Activated CD8-positive, alpha-beta memory T cell treated with anti-CD3 and anti-CD28 coated beads for 48 hours (primary cell): ENCODE data around the gene ASPA.
"Not testable (repeated sequence)": the region's sequence is repeated elsewhere in the genome, so short reads cannot be mapped to it uniquely, and the experiment has no call there.

Experiments used
- DNase-seq, 3 experiments: peaks; one replicate each; pipeline ENCODE4 v3.0.0-alpha.2; 2020; ENCODE audit warnings: low read depth in 2 of 3, low spot score in 2 of 3

Gene ASPA

DNA sequence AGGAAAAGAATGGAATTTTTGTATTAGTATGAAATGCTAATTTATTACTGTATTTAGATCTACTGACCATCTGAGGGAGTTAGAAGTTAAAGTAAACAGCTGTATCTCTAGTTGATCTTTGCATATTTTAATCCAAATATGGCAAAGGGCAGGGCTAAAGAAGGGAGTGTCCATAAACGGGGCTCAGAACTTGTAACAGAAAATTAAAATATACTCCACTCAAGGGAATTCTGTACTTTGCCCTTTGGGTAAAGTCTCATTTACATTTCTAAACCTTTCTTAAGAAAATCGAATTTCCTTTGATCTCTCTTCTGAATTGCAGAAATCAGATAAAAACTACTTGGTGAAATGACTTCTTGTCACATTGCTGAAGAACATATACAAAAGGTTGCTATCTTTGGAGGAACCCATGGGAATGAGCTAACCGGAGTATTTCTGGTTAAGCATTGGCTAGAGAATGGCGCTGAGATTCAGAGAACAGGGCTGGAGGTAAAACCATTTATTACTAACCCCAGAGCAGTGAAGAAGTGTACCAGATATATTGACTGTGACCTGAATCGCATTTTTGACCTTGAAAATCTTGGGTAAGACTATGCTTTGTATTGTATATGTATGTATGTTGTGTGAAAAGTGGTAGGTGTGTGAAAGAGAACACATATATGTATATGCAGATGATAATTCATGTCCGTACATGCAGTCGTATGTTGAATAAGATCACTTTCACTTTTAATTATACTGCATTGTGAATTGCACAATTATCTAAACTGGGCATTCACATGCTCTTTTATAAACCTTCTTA is at the start of gene ASPA:
Gene ASPA (plus strand): TSS at position 186 of the 799 bp plus-strand sequence. CDS start 163 bp downstream, at position 349.
- DNase-seq = no peak

DNA sequence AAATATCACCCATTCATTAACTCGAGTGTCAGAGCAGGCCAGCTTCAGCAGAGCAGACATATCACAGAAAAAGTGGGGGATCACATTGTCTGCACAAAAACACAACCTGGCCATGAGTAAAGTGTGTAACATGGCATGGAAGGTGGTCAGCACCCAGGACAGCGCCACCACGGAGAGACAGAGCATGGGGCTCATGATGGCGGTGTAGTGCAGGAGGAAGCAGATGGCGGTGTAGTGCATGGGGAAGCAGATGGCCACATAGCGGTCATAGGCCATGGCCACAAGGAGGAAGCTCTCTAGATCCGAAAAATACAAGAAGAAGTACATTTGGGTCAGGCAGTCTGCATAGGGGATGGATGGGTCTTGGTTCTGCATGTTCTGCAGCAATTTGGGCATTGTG is 42.6 kb upstream of the ASPA start:
- not testable (repeated sequence) for DNase-seq

DNA sequence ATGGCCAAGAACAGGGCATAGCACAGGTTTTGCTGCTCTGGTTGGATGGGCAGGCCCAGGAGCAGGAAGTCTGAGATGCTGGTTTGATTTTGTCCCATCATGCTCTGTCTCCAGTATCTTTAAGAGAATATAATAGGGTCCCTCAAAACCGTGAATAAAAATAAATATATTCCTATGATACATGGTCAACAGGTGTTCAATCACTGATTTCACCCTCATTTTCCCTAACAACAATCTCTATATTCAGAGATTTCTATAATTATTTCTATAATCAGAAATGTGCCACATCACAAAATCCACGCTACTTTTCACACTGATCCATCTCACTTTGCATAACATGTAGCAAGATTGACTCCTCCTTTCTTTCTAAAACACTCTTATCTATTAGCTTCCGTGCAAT is 42.1 kb upstream of the ASPA start, which contains the start of gene OR1E2:
Gene OR1E2 (minus strand): TSS at position 101 of the 400 bp plus-strand sequence. CDS start 0 bp downstream, at position 101.
- no peak for DNase-seq

DNA sequence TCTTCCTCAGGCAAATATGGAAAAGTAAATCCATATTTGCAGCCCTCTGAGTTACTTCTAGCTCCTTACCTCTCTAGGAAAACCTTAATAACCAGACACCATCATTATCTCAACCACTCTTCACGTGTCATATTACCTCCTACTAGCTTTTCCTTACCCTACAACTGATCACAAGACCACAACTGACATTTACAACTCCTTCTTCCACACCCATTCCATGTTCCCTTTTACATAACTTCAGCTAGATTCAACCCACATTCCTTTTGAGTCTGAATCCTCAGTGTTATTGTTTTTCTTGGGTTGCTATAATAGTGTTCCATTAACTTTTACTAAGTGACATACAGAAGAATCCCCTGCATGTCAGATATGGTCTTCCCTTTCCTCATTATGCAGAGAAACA is 37.4 kb upstream of the ASPA start:
- no peak for DNase-seq

DNA sequence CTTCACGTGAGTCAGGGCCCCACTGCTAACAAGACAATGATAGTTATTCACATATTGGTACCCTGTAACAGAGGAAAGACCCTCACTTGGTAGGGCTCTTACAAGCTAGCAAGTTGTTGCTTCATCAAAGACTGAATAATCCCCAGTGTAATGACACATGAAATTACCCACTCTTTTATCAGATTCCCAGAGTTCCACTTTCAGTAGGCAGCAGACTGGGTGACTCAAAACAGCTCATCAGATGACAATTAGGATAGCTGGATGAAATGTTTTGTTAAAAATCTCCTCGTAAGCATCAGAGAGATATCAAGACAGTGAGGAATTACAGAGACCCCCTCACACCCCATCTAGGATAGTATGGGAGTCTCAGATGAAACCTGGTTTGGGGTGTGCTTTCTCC is 35.3 kb upstream of the ASPA start:
- no peak for DNase-seq

DNA sequence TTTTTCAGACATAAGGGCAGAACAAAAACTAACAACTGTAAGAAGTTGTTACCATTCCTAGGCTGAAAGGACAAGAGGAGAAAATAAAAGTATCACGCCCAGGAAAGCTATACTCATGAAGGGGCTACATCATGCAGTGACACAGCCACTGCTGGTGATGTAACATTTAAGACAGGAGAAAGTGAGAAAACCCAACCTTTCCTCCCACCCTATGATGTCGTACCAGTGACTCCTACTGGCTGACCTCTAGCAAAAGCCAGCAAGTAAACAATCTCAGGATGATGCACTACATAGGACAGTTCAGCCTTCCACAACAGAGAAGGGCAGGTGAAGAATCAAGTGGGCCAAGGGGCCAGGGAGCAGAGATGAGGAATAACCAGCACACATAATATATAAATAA is 28.2 kb upstream of the ASPA start:
- DNase-seq = no peak

DNA sequence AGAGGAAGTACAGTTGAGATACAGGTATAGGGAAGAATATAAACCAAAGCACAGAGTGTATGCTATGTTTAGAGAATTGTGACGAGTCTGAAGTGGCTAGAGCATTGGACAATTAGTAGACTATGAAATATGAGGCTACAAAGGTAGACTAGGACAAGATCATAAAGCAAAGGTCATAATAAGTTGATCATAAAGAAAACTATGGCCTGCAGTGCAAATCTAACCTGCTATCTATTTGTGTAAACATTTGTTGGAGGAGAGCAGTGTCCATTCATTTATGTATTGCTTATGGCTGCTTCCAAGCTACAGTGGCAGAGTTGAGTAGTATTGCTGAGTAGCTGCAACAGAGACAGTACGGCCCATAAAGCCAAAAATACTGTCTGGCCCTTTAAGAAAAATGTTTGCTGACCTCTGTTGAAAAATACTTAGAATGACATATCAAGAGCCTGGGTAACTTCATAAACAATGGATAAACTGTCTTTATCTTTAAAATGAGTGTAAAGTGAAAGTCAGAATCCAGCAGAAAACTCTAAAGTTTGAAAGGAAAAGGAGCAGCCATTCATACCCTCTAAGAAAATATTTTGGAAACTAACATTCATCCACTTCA is 27.6 kb upstream of the ASPA start:
- no peak for DNase-seq

DNA sequence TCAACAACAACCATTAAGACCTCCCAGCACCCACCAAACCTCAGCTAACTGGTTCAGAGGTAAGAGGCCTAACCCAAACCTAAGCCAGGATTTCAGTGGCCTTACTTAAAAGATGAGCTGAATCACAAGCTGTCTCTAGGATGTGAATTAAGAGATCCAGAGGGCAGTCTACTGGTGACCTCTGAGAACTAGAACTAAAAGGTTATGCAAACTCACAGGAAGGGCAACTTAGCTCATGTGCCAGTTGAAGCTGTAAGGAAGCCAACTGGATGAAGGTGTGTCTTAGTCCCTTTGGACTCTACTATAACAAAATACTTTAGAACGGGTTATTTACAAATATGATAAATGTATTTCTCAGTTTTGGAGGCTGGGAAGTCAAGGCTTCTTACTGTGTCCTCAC is 9.4 kb upstream of the ASPA start:
- not testable (repeated sequence) for DNase-seq

DNA sequence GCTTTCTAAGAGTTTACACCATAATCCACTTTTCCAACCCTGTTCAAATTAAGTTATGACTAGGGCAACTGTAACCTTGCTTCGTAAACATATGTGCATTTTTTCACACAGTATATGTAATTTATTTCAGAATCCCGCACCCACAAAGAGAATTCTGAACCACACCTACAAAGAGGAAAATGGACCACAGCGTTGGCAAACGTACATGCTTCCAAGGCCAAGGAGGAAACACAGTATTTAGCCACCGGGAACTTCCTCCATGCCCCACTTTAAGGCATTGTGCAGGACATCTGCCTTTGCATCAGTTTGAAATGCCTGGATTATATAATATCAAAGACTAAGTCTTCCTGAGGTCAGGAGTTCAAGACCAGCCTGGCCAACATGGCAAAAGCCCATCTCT is 6.3 kb upstream of the ASPA start:
- DNase-seq = no peak

DNA sequence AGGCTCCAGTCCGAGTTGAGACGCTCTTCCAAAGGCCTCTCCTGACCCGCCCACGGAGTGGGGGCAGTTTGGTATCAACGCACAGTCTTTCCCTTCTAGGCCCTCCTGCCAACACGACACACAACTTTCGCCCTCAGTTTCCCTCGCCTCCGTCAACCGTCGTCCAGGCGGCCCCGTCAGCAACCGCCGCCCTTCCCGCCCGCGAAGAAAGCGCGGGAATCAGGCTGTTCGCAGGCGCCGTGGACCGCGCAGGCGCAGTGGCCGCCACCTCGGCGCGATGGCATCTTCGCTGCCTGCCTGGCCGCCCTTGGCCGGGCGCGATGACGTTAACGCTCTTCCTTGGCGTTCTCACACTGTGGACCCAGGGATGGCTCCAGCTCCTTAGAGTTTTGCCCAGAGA is 4.2 kb upstream of the ASPA start, which contains the start of gene SPATA22:
Gene SPATA22 (minus strand): TSS at position 221 of the 400 bp plus-strand sequence. CDS start 2,494 bp downstream, outside the sequence.
- no peak for DNase-seq

DNA sequence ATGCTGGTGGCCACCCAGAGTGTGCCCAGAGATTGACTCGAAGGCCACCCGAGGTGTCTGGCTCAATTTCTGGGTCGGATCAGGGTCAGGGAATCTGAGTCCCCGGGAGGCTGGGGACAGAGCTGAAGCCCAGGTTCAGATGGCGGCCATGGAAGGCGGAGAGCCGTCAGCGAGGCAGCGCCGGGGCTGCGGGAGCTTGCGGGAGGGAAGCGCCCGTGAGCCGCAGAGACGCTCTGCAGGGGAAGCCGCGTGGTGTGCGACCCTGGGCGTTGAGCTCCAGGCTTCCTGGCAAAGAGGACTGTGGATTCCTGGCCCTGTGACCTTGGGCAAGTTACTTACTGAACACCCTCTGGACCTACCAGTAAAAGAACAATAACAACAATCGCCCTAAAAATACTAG is 3.7 kb upstream of the ASPA start:
- no peak for DNase-seq

DNA sequence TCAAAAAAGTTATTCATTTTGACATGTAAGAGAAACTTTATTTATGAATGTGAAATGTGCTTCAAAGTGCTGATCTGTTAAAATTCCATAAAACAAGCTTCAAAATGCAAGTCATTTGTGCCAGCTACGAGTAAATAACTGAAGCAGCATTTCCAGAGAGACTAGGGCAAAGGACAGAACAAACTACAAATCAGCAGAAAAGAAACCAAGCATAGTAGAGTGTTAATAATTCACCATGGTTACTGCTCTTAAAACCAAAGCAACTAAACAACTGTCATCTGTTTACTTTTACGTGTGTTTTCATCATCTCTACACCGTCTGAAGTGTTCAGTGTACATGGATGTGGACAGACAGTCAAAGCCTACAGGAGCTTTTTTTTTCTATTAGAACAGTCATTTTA is 1.6 kb upstream of the ASPA start:
- no peak for DNase-seq

DNA sequence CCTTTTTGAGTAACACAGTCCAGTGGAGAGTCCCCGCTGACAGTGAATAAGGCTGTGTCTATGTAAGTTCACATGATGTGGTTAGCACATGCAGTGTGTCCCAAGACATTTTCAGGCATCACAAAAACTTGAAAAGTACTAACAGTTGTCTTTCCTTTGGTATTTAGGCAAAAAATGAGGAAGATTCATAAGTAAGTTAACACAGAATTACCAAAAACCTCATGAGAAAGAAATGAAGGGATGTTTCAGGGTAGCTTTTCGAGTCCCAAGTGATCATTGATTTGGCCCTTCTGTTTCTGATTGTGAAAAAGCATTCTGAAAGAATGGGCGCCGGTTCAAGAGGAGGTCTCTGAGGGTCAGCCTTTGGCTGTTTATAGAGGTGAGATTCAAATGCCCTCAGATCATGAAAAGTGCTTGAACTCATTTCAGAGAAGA is 529 bp upstream of the ASPA start:
- no peak for DNase-seq

DNA sequence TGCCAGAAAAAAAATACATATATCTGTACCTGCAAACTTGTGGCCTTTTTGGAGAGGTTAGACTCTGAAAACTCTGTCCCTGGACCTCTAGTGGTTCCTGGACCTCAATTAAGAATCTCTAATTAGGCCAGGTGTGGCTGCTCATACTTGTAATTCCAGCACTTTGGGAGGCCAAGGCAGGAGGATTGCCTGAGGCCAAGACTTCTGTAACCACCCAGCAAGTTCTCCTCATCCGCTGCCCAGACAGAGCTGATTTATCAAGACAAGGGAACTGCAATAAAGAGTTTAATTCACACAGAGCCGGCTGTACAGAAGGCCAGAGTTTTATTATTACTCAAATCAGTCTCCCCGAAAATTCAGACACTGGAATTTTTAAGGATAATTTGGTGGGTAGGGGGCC is 4.2 kb downstream of the ASPA start:
- DNase-seq = no peak

DNA sequence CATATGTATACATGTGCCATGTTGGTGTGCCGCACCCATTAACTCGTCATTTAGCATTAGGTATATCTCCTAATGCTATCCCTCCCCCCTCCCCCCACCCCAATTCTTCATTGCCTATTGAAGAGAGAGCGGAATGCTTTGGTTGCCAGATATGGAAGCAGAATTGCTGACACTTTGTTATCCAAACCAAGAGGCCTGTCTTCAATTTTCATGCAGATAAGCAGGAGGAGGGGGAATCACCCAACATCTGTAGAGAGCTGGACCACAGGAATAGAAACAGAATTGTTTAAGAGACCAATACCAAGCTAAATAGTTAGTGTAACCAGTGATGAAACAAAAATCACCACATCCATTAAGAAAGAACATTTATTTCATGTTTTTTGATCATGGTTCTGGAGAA is 7.1 kb downstream of the ASPA start:
- no peak for DNase-seq

DNA sequence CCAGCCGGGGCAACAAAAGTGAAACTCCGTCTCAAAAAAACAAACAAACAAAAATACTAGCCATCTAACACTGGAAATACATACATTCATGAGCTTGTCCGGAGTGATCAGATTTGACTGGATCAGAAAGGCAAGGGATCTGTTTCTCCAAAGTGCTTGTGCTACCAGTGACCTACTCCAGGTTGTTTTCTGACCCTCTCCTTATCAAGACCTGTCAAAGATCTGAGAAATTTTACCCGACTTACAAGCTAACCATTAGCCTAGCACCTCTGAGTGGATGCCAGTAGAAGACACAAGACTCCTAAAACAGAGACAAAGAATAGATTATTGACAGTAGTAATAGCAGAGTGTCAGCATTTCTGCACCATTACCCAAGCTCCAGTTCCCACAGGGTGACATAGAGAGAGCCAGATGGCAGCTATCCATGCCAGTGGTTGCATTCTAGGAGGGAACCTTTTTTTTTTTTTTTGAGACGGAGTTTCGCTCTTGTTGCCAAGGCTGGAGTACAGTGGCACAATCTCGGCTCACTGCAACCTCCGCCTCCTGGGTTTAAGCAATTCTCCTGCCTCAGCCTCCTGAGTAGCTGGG is 9.8 kb downstream of the ASPA start:
- no peak for DNase-seq

DNA sequence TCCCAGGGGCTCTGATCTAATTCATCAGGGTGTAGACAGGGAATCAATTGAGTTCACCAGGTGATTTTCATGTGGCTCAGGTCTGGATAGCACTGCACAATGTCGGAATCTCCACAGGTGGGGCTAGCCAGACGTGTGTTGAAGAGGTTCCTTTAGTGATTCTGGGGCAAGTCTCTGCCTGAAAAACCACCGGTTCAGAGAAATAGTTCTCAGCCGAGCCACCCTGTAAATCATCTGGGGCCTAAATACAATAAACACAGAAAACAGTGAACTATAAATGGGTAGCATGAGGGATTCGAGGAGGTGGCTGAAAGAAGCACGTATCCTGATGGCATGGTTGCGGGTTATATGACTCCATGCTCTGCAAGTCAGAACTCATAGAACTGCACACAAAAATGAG is 21.3 kb downstream of the ASPA start:
- no peak for DNase-seq

DNA sequence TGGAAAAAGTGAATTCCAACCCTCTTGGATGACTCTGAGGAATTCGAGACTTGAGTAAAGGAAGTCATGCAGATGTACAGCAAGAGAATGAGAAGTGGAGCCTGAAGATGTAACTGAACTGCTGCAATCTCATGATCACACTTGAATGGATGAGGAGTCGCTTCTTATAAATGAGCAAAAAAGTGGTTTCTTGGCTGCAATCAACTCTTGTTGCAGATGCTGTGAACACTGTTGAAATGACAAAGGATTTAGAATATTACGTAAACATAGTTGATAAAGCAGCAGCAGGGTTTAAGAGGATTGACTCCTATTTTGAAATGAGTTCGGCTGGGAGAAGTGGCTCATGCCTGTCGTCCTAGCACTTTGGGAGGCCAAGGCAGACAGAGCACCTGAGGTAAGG is 25.5 kb downstream of the ASPA start:
- no peak for DNase-seq

DNA sequence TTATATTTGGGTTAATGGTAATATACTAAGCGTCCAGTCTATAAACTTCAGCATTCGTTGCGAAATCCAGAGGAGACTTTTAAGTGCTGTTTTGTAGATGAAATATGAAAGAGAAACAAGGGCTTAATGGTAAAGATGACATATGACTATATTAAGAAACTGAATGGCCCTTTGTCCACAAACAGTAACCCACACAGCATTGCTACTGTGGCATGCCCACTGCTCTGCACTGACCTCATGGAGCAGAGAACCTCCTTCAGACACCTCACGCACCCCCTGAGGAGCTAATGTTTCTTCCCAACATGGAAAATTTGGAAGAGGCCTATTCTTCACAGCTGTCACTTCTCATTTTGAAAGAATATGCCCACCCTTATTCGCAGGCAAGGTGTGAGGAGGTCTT is 26.7 kb downstream of the ASPA start:
- DNase-seq = no peak

DNA sequence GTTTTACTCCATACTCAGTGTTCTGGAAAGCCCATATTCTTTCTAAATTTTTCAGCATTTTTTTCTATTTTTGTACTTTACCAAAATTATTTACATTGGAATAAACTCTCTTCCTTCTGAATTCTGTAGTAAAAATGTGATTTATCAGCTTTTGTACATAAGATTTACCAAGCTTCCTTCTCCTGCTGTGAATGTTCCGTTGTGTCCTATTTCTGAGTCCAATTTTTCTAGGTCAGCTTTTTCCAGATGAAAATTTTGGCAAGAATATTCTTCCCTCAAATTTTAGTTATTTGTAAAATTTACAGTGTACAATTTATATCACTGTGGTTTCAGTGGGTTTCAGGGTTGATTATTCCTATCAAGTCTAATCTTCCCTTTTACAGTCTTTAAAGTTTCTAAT is 27.5 kb downstream of the ASPA start:
- no peak for DNase-seq

DNA sequence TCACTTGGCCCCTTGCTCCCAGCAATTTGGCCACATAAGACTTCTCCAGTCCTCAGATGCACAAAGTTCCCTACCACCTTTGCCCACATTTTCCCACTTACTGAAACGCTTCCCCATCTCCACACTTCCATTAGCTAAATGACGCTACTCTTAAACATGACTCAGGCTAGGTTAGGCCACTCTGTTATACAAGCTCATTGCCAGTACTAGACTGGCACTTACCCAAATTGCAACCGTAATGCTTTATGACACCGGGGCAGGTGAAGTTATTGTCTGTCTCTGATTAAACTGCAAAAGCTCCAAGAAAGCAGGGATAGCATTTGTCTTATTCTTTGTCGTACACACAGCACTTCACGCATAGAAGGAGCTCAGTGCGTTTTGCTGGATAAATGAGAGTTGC is 29.2 kb downstream of the ASPA start:
- DNase-seq = no peak

DNA sequence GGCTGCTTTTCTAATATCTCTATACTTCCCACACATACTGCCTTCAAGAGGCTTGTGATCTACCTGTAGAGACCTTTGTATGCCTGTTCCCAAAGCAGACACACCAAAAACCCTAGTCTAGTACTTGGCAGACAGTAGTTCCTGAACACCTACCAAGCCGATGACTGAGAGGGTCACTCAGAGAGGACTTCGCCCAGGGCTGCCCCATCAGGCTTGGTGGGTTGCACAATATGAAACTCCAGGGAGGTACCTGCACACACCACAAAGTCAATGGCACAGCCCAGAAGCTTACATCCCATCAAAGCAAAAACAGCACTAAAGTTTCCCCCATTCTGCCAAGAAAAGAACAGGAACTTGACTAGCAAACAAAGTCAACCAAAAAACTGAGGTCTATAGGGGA is 30.3 kb downstream of the ASPA start:
- DNase-seq = no peak
